HG03196 (cell line): ENCODE measurements around the gene MED25.
"Not testable (repeated sequence)": the region's sequence is repeated elsewhere in the genome, so short reads cannot be mapped to it uniquely, and the experiment has no call there.

ENCODE experiments used
- ATAC-seq: cut with Tn5 transposase; IDR thresholded peaks from one replicate; pipeline ENCODE4 v1.9.1; 2021; ENCODE audit not compliant: unreplicated experiment

Gene MED25

GRCh38 chr19:49812997-49813861, 4.9 kb upstream of the MED25 start, which contains the start of gene FUZ:
TSS of gene FUZ (minus strand) at chr19:49813292. CDS start at chr19:49813106, 186 bp downstream.
- peak; percentile 43 for ATAC-seq

- no peak for ATAC-seq
Measured at GRCh38 chr19:49814010-49814409, 4.1 kb upstream of the MED25 start.

DNA sequence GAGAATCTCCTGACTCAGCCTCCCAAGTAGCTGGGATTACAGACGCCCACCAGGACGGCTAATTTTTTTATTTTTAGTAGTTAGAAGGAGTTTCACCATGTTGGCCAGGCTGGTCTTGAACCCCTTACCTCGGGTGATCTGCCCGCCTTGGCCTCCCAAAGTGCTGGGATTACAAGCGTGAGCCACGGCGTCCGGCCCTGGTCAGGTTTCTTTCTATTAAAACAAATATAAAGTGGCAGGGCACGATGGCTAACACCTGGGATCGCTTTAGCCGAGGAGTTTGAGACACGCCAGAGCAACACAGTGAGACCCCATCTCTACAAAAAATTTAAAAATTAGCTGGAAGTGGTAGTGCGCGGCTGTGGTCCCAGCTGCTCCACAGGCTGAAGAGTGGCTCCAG, 1.5 kb upstream of the MED25 start:
- ATAC-seq = no peak

DNA sequence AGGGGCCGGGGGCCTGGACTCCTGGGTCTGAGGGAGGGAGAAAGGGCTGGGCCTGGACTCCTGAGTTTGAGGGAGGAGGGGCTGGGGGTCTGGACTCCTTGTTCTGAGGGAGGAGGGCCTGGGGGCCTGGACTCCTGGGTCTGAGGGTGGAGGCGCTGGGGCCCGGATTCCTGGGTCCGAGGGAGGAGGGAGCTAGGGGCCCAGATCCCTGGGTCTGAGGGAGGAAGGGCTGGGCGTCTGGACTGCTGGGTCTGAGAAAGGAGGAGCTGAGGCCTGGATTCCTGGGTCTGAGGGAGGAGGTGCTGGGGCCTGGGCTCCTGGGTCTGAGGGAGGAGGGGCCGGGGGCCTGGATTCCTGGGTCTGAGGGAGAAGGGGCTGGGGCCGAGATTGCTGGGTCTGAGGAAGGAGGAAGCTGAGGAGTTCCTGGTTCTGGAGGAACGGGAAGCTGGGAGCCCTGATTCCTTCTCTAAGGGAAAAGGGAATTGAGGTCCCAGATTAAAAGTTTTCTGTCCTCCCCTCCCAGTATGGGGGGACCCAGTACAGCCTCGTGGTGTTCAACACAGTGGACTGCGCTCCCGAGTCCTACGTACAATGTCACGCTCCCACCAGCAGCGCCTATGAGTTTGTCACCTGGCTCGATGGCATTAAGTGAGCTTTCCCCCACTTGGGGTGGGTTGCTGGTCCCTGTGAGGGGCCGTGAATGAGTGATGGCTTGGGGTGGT, 721 bp downstream of the MED25 start:
- ATAC-seq = no peak

- ATAC-seq = not testable (repeated sequence)
Measured at GRCh38 chr19:49819452-49820115, 1.5 kb downstream of the MED25 start.

DNA sequence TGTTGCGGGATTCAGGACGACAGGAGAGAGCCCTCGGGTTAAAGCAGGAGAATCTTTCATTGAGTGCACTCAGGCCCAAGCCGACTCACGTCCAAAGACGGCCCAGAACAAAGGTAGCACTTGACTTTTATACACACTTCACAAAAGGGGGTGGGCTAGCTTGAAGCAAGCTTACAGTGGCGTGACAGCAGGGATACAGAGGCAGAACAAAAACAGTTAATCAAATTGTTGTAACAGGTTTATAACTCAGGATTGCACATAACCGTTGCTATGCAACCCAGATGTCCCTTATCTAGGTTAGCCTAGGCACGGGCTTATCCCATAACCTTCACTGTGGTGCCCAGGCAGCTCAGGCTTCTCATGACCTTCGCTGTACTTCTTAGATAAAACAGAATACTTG, 2.0 kb downstream of the MED25 start:
- no peak for ATAC-seq

- ATAC-seq = no peak
Measured at GRCh38 chr19:49823472-49823871, 5.4 kb downstream of the MED25 start.

GRCh38 chr19:49824662-49825061, 6.6 kb downstream of the MED25 start:
- no peak for ATAC-seq

DNA sequence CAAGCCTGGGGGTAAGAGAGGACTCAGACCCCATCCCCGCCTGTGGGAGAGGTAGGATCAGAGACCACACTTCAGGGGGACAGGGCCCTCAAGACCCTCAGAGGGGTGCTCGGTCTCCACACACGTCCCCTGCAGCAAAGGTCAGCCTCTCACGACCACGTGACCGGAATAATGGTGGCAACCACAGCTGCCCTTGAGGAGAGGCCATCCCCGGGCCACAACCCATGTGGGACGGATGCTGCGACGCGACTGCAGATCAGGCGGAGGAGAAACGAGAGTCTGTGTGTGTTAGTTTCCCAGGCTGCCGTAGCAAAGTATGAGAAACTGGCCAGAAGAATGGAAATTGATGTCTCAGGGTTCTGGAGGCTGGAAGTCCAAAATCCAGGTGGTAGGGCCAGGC, 8.9 kb downstream of the MED25 start:
- no peak for ATAC-seq

- ATAC-seq = no peak
Measured at GRCh38 chr19:49829200-49829599, 11.1 kb downstream of the MED25 start.

GRCh38 chr19:49829721-49830120, 11.6 kb downstream of the MED25 start:
- no peak for ATAC-seq

- ATAC-seq = no peak
Measured at GRCh38 chr19:49830766-49831165, 12.7 kb downstream of the MED25 start.

DNA sequence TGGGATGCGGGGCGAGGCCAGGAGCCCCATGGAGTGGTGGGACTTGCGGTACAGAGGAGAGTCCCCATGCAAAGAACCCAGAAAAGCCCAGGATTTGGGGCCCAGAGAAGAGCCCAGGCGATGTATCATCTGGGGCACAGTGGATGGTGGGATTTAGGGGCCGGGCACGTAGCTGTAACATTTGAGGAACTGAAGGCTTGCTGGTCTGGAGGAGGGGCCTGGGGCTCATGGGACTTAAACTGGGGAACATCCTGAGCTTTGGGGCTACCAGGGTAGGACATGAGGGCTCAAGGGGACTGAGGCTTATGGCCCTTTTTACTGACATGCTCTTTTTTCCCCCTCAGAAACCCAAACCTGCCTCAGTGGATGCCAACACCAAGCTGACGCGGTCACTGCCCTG, 13.5 kb downstream of the MED25 start:
- ATAC-seq = no peak

- ATAC-seq = no peak
Measured at GRCh38 chr19:49832556-49832955, 14.5 kb downstream of the MED25 start.

DNA sequence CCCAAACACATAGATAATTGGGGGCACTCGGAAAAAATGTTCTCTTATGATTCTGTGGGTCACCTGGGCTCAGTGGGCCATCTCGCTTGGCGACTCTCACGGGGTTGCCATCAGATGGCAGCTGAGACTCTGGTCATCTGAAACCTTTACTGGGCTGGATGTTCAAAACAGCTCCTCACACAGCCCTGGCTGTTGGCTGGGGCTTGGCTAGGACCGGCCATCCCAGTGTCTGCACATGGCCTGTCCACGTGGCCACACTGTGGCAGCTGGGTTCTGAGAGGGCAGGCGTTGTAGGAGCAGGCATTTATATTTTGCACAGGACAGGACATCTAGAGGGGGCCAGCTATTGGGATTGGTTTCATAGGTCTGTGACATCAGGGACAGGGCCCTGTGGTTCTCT, 15.5 kb downstream of the MED25 start:
- ATAC-seq = no peak

GRCh38 chr19:49835562-49835961, 17.5 kb downstream of the MED25 start:
- ATAC-seq = no peak

GRCh38 chr19:49836176-49837008, 18.3 kb downstream of the MED25 start:
- ATAC-seq = no peak

GRCh38 chr19:49837009-49837310, 18.9 kb downstream of the MED25 start:
- ATAC-seq = no peak

- no peak for ATAC-seq
Measured at GRCh38 chr19:49837425-49837824, 19.3 kb downstream of the MED25 start.

- no peak for ATAC-seq
Measured at GRCh38 chr19:49838885-49839588, 20.9 kb downstream of the MED25 start.
